Esophagus muscularis mucosa (tissue), 4 donors: ENCODE measurements around the gene ANKRD12. TPM values are rescaled to one million over a fixed set of nuclear protein-coding genes. Genes with fewer than 3 reads are reported as not detected.

Source experiments
- DNase-seq: peaks from one replicate; pipeline ENCODE4 v3.0.0-alpha.2; 2017; ENCODE audit errors: extremely low spot score
- H3K27ac ChIP-seq, 4 donors: fragments of 200-600 bp; sonication (generic); replicated peaks in 1 of 4; 1 replicate in 3 of 4; 2 replicates in 1 of 4; pipeline ENCODE4 v1.5.1; 2016 to 2019; ENCODE audit warnings: mild to moderate bottlenecking in 1 of 4
- H3K27me3 ChIP-seq, 4 donors: fragments of 200-600 bp; sonication (generic); one replicate each; pipeline versions ENCODE4 v1.5.1 to v1.6.0; 2016 to 2019
- H3K36me3 ChIP-seq, 4 donors: fragments of 200-600 bp; sonication (generic); one replicate each; pipeline ENCODE4 v1.5.1; 2016 to 2019
- H3K4me1 ChIP-seq, 4 donors: fragments of 200-600 bp; sonication (generic); one replicate each; pipeline ENCODE4 v1.5.1; 2016 to 2019
- H3K4me3 ChIP-seq, 4 donors: fragments of 200-600 bp; sonication (generic); 1 replicate in 2 of 4; 2 replicates in 2 of 4; pipeline ENCODE4 v1.5.1; 2016 to 2019; ENCODE audit warnings: mild to moderate bottlenecking in 4 of 4, moderate library complexity in 1 of 4
- H3K9me3 ChIP-seq, 4 donors: fragments of 200-600 bp; sonication (generic); 1 replicate in 3 of 4; 2 replicates in 1 of 4; pipeline ENCODE4 v1.5.1; 2016 to 2019
- EP300 ChIP-seq: sonication (generic); formaldehyde crosslinking; IDR thresholded peaks from one replicate; pipeline ENCODE4 v1.6.1; 2017; ENCODE audit warnings: antibody characterized with exemption
- POLR2A ChIP-seq: fragments of 450-650 bp; IDR thresholded peaks from one replicate; pipeline ENCODE4 v1.6.1; 2017; ENCODE audit warnings: antibody characterized with exemption, moderate library complexity, mild to moderate bottlenecking, low read depth
- POLR2AphosphoS5 ChIP-seq, 2 donors: sonication (generic); formaldehyde crosslinking; IDR thresholded peaks; one replicate each; pipeline ENCODE4 v1.6.1; 2017; ENCODE audit warnings: antibody characterized with exemption in 2 of 2
- WGBS: methylation state at CpG from one replicate; pipeline ENCODE4 v1.1.5; 2018; 5-methylcytosine and 5-hydroxymethylcytosine counted together
- intact Hi-C: fragments of 100-400 bp; cut with DNase I; formaldehyde crosslinking; loops from one replicate; pipeline ENCODE4 v1.15.1; 2023
- total RNA-seq, 4 donors: library from RNA; depleted of rRNA; stranded (reverse); fragments of >200 nt; gene quantifications; one replicate each; pipeline versions ENCODE4 v1.1.0 to v1.2.1, GENCODE V29; 2016
- TF ChIP-seq, protein P1 (sequence below), 3 experiments: fragments of 200-600 bp in 2 of 3; fragments of 450-650 bp in 1 of 3; sonication (generic) in 2 of 3; IDR thresholded peaks; one replicate each; pipeline ENCODE4 v1.5.1; 2017 to 2019; ENCODE audit warnings: antibody characterized with exemption in 3 of 3, mild to moderate bottlenecking in 2 of 3, moderate library complexity in 1 of 3

Gene ANKRD12
- total RNA-seq, 4 donors from 2014 or later, result 65.2 to 108 (median 92.9) TPM

DNA sequence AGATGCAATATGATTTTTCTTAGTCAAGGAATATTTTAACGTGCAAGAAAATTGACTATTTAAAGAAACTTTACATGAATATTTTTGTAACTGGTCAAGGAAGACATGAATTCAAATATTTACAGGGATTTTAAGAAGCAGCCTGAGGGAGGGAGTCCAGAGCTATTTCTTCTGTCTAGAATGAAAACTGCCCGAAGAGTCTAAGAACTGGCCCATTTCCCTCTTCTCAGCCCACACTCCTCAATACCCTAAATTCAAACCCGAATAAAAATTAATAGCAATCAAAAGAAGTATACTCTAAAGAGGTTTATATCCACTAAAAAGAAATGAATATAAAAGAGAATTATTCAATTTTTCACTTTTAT is 40.6 kb upstream of the ANKRD12 start:
- no peak for DNase-seq
- no peak overlapping the region for H3K4me3 ChIP-seq
- intact Hi-C loops, result no loop called here
- no peaks in the 10 kb centered on the region for H3K9me3 ChIP-seq
- H3K27me3 ChIP-seq, result no peaks in the 10 kb centered on the region
- H3K4me1 ChIP-seq, result peaks cover 6 to 61% (median 46%) of the 10 kb centered on the region in 4 donors
- no peaks in the 10 kb centered on the region for H3K36me3 ChIP-seq
- 42% methylated on average over 3 of the region's 3 CpGs for WGBS
- H3K27ac ChIP-seq, result peak overlapping the region; percentile 75 to 82 (median 78)
- TF ChIP-seq EP300 (no peak), POLR2A (no peak), POLR2AphosphoS5 (IDR thresholded peaks at IDR 0.05) (no peak)
- TF ChIP-seq, protein P1, sequence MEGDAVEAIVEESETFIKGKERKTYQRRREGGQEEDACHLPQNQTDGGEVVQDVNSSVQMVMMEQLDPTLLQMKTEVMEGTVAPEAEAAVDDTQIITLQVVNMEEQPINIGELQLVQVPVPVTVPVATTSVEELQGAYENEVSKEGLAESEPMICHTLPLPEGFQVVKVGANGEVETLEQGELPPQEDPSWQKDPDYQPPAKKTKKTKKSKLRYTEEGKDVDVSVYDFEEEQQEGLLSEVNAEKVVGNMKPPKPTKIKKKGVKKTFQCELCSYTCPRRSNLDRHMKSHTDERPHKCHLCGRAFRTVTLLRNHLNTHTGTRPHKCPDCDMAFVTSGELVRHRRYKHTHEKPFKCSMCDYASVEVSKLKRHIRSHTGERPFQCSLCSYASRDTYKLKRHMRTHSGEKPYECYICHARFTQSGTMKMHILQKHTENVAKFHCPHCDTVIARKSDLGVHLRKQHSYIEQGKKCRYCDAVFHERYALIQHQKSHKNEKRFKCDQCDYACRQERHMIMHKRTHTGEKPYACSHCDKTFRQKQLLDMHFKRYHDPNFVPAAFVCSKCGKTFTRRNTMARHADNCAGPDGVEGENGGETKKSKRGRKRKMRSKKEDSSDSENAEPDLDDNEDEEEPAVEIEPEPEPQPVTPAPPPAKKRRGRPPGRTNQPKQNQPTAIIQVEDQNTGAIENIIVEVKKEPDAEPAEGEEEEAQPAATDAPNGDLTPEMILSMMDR (IDR thresholded peaks at IDR 0.05), result no peak

DNA sequence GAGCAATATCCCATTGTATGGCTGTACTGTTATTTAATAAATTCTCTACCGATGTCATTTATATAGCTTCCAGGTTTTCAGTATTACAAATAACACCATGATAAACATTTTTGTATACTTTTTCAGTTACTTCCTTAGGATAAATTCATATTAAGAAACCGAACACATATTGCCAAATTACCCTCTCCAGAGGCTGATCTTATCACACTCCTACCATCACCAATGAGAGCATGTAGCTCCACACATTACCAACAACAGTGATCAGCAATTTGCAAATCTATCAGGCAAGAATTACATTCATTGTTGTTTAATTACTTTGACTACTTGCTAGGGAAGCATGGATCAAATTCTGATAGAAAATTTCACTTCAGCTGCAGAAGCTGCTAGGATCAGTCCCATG is 39.9 kb upstream of the ANKRD12 start:
- H3K4me1 ChIP-seq, result peaks cover 10 to 66% (median 51%) of the 10 kb centered on the region in 4 donors
- TF ChIP-seq, protein P1 (IDR thresholded peaks at IDR 0.05), result no peak
- TF ChIP-seq POLR2A (no peak), EP300 (no peak), POLR2AphosphoS5 (IDR thresholded peaks at IDR 0.05) (no peak)
- 78% methylated on average over 2 of the region's 2 CpGs for WGBS
- H3K27me3 ChIP-seq, result no peaks in the 10 kb centered on the region
- no peaks in the 10 kb centered on the region for H3K36me3 ChIP-seq
- DNase-seq, result no peak
- intact Hi-C loops, result no loop called here
- no peak overlapping the region for H3K4me3 ChIP-seq
- H3K9me3 ChIP-seq, result no peaks in the 10 kb centered on the region
- peak overlapping the region; percentile 75 to 82 (median 78) for H3K27ac ChIP-seq

DNA sequence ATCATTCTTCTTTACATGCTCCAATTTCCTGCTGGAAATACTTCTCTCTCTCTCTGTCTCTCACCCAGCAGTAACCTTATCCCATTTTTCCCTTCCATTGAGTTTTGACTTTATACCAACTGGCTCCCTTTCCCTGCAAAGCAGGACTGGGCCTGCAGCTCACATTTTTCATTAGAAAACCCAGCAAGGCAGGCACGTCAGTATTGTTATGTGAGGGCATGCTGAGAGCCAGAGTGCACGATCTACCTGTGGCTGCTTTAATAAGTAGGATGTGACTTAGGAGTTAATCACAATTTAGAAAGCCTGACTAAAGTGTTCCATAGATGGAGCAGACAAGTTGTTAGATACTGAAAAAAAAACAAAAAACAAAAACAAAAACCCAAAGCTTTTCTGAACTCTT is 39.2 kb upstream of the ANKRD12 start:
- Histone ChIP-seq H3K9me3 (no peaks in the 10 kb centered on the region), H3K27ac (peak overlapping the region; percentile 75 to 82 (median 78)), H3K27me3 (no peaks in the 10 kb centered on the region), H3K4me3 (no peak overlapping the region), H3K36me3 (no peaks in the 10 kb centered on the region), H3K4me1 (peaks cover 10 to 68% (median 54%) of the 10 kb centered on the region in 4 donors)
- TF ChIP-seq, protein P1 (IDR thresholded peaks at IDR 0.05), result no peak
- TF ChIP-seq EP300 (no peak), POLR2A (no peak), POLR2AphosphoS5 (IDR thresholded peaks at IDR 0.05) (no peak)
- intact Hi-C loops, result no loop called here
- no peak for DNase-seq
- 56% methylated on average over 2 of the region's 2 CpGs for WGBS

DNA sequence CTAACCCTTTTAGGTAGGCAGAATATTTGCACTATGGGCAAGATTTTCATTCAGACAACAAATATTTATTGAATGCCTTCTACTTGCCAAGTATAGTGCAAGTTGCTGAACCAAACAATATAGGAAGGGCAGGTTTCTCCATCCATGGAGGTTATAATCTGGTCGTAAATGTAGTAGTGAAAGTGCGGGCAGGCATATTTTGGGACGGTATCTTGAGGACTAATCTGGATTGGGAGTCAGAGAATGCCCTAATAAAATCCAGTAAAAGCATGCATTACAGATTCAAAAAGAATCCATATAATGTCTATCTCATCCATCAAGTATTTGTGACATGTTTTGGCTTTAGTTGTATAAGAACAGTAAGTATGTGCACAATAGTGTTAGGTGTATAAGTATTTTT is 35.8 kb upstream of the ANKRD12 start:
- TF ChIP-seq, protein P1 (IDR thresholded peaks at IDR 0.05), result no peak
- TF ChIP-seq POLR2AphosphoS5 (IDR thresholded peaks at IDR 0.05), result no peak
- no peak for TF ChIP-seq EP300
- no peak for TF ChIP-seq POLR2A
- no peak for DNase-seq
- Histone ChIP-seq H3K4me3 (no peak overlapping the region), H3K36me3 (no peaks in the 10 kb centered on the region), H3K27me3 (no peaks in the 10 kb centered on the region), H3K9me3 (no peaks in the 10 kb centered on the region), H3K27ac (peak overlapping the region in 3 of 4 donors; percentile 88 to 95 (median 91)), H3K4me1 (peaks cover 21 to 64% (median 54%) of the 10 kb centered on the region in 4 donors)
- 94% methylated on average over 3 of the region's 3 CpGs for WGBS
- intact Hi-C loops, result no loop called here
